Trophoblast cell (in vitro differentiated cells and primary cell): ENCODE results near the gene RHOT2.

ENCODE experiments used
- DNase-seq, 2 donors: peaks; one replicate each; pipeline ENCODE4 v3.0.0-alpha.2; 2016
- H2AFZ ChIP-seq: 2 replicates; pipeline ENCODE4 v1.6.1; 2013; ENCODE audit warnings: low read length, moderate library complexity, mild to moderate bottlenecking; ENCODE audit not compliant: insufficient read depth, poor library complexity
- H2AK5ac ChIP-seq: 2 replicates; pipeline ENCODE4 v1.6.1; 2013; ENCODE audit warnings: mild to moderate bottlenecking, low read length
- H2BK120ac ChIP-seq: 2 replicates; pipeline ENCODE4 v1.6.1; 2013; ENCODE audit warnings: low read length, mild to moderate bottlenecking, moderate library complexity; ENCODE audit not compliant: insufficient read depth, poor library complexity
- H2BK12ac ChIP-seq: 2 replicates; pipeline ENCODE4 v1.6.1; 2013; ENCODE audit warnings: mild to moderate bottlenecking, low read length, moderate library complexity
- H2BK5ac ChIP-seq: 2 replicates; pipeline ENCODE4 v1.6.1; 2013; ENCODE audit warnings: low read length, low read depth, moderate library complexity, mild to moderate bottlenecking; ENCODE audit not compliant: poor library complexity
- H3K14ac ChIP-seq: 2 replicates; pipeline ENCODE4 v1.6.1; 2013; ENCODE audit warnings: mild to moderate bottlenecking, low read length
- H3K18ac ChIP-seq: 2 replicates; pipeline ENCODE4 v1.6.1; 2013; ENCODE audit warnings: mild to moderate bottlenecking, low read length
- H3K23ac ChIP-seq: 2 replicates; pipeline ENCODE4 v1.6.1; 2013; ENCODE audit warnings: low read length
- H3K27ac ChIP-seq: 2 replicates; pipeline ENCODE4 v1.5.1; 2013; ENCODE audit warnings: low read depth, mild to moderate bottlenecking, inconsistent platforms, low read length, moderate library complexity
- H3K27me3 ChIP-seq: 2 replicates; pipeline ENCODE4 v1.6.1; 2013; ENCODE audit warnings: inconsistent platforms, mild to moderate bottlenecking, low read length, moderate library complexity; ENCODE audit not compliant: insufficient read depth
- H3K36me3 ChIP-seq, 2 experiments: 1 replicate in 1 of 2; 2 replicates in 1 of 2; pipeline ENCODE4 v1.6.1; 2013; ENCODE audit warnings: low read length in 2 of 2, mild to moderate bottlenecking in 2 of 2, moderate library complexity in 1 of 2; ENCODE audit not compliant: insufficient read depth in 2 of 2, control insufficient read depth in 1 of 2
- H3K4ac ChIP-seq: 2 replicates; pipeline ENCODE4 v1.6.1; 2013; ENCODE audit warnings: low read depth, mild to moderate bottlenecking, low read length, moderate library complexity
- H3K4me1 ChIP-seq, 2 experiments: 1 replicate in 1 of 2; 2 replicates in 1 of 2; pipeline ENCODE4 v1.6.1; 2013; ENCODE audit warnings: low read length in 2 of 2, mild to moderate bottlenecking in 2 of 2, moderate library complexity in 1 of 2; ENCODE audit not compliant: insufficient read depth in 2 of 2, control insufficient read depth in 1 of 2
- H3K4me2 ChIP-seq: 2 replicates; pipeline ENCODE4 v1.6.1; 2013; ENCODE audit warnings: inconsistent platforms, mild to moderate bottlenecking, low read length, moderate library complexity
- H3K4me3 ChIP-seq: 2 replicates; pipeline ENCODE4 v1.5.1; 2013; ENCODE audit warnings: mild to moderate bottlenecking, low read depth, low read length, inconsistent platforms
- H3K79me1 ChIP-seq: one replicate; pipeline ENCODE4 v1.6.1; 2013; ENCODE audit warnings: low read length
- H3K79me2 ChIP-seq: 2 replicates; pipeline ENCODE4 v1.6.1; 2013; ENCODE audit warnings: low read length, mild to moderate bottlenecking; ENCODE audit not compliant: control insufficient read depth, insufficient read depth, poor library complexity
- H3K9ac ChIP-seq: 2 replicates; pipeline ENCODE4 v1.6.1; 2013; ENCODE audit warnings: mild to moderate bottlenecking, low read length
- H3K9me3 ChIP-seq: 2 replicates; pipeline ENCODE4 v1.6.1; 2013; ENCODE audit warnings: low read depth, mild to moderate bottlenecking, control low read depth, inconsistent platforms, low read length; ENCODE audit not compliant: insufficient read depth
- H4K12ac ChIP-seq: 2 replicates; pipeline ENCODE4 v1.6.1; 2013; ENCODE audit warnings: low read depth, mild to moderate bottlenecking, low read length, moderate library complexity
- H4K8ac ChIP-seq: 2 replicates; pipeline ENCODE4 v1.6.1; 2013; ENCODE audit warnings: low read depth, mild to moderate bottlenecking, low read length, moderate library complexity
- H4K91ac ChIP-seq: one replicate; pipeline ENCODE4 v1.6.1; 2013; ENCODE audit warnings: low read depth, mild to moderate bottlenecking, low read length, moderate library complexity
- WGBS: extraction: QIAGEN DNeasy Blood & Tissue Kit; methylation state at CpG from one replicate; pipeline ENCODE4 v1.1.7; 2013; ENCODE audit warnings: missing lambda C conversion rate; ENCODE audit not compliant: insufficient read length, insufficient coverage; ENCODE audit errors: extremely low coverage; 5-methylcytosine and 5-hydroxymethylcytosine counted together

Gene RHOT2

GRCh38 chr16:670485-671352 lies 2.8 kb downstream of the RHOT2 start:
- Histone ChIP-seq H3K9me3 (no peaks in the 10 kb centered on the region), H4K8ac (no peak overlapping the region), H3K36me3 (peaks cover 54 to 56% of the 10 kb centered on the region in 2 experiments), H2AK5ac (no peak overlapping the region), H3K18ac (no peak overlapping the region), H4K12ac (no peak overlapping the region), H3K4me3 (no peak overlapping the region), H3K4me1 (peaks cover 13 to 15% of the 10 kb centered on the region in 2 experiments), H2BK12ac (no peak overlapping the region), H3K9ac (no peak overlapping the region), H3K23ac (no peak overlapping the region), H3K14ac (no peak overlapping the region), H3K4me2 (no peak overlapping the region), H3K27me3 (peaks cover 3% of the 10 kb centered on the region), H3K79me1 (peaks cover 5% of the 10 kb centered on the region), H2BK5ac (no peak overlapping the region), H2AFZ (no peak overlapping the region), H3K4ac (no peak overlapping the region), H3K79me2 (peaks cover 8% of the 10 kb centered on the region), H2BK120ac (no peak overlapping the region), H3K27ac (no peak overlapping the region), H4K91ac (no peak overlapping the region)
- DNase-seq = no peak
- no CpG with 5 or more reads among the region's 52 CpGs for WGBS

- H2BK5ac ChIP-seq = no peak overlapping the region
- no peak overlapping the region for H2BK12ac ChIP-seq
- H2AK5ac ChIP-seq = no peak overlapping the region
- peaks cover 54 to 56% of the 10 kb centered on the region in 2 experiments for H3K36me3 ChIP-seq
- no peak overlapping the region for H2BK120ac ChIP-seq
- H3K4me3 ChIP-seq = no peak overlapping the region
- H3K9ac ChIP-seq = no peak overlapping the region
- no peak overlapping the region for H3K27ac ChIP-seq
- no peak overlapping the region for H3K4me2 ChIP-seq
- H3K79me2 ChIP-seq = peaks cover 8% of the 10 kb centered on the region
- no peak overlapping the region for H4K8ac ChIP-seq
- no peak overlapping the region for H3K23ac ChIP-seq
- H3K27me3 ChIP-seq = peaks cover 3% of the 10 kb centered on the region
- no peak overlapping the region for H3K4ac ChIP-seq
- peaks cover 13 to 15% of the 10 kb centered on the region in 2 experiments for H3K4me1 ChIP-seq
- no CpG with 5 or more reads among the region's 40 CpGs for WGBS
- H4K91ac ChIP-seq = no peak overlapping the region
- no peak overlapping the region for H2AFZ ChIP-seq
- peaks cover 5% of the 10 kb centered on the region for H3K79me1 ChIP-seq
- H4K12ac ChIP-seq = no peak overlapping the region
- H3K14ac ChIP-seq = no peak overlapping the region
- no peak for DNase-seq
- H3K18ac ChIP-seq = no peak overlapping the region
- peaks cover 2% of the 10 kb centered on the region for H3K9me3 ChIP-seq
These were observed 3.6 kb downstream of the RHOT2 start for GRCh38 chr16:671353-672131.

DNA sequence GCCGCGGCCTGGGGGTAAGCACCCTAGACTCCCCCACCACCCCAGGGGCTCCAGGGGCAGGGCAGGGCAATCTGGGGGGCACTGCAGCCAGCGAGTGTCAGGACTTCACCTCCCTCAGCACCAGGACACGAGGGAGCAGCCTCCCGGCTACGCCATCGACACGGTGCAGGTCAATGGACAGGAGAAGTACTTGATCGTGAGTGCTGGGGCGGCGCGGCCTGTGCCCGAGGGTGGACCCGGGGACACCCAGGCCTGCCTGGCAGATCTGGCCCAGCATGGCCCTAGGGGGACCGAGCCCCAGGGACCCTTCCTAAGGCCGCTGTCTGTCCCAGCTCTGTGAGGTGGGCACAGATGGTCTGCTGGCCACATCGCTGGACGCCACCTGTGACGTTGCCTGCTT lies 4.4 kb downstream of the RHOT2 start:
- Histone ChIP-seq H3K27me3 (peaks cover 3% of the 10 kb centered on the region), H3K14ac (no peak overlapping the region), H4K91ac (no peak overlapping the region), H3K4ac (no peak overlapping the region), H3K79me2 (peaks cover 8% of the 10 kb centered on the region), H3K36me3 (peaks cover 54 to 56% of the 10 kb centered on the region in 2 experiments), H2BK12ac (no peak overlapping the region), H2BK120ac (no peak overlapping the region), H3K9me3 (peaks cover 2% of the 10 kb centered on the region), H2AFZ (no peak overlapping the region), H3K4me3 (no peak overlapping the region), H2BK5ac (no peak overlapping the region), H3K23ac (no peak overlapping the region), H3K4me2 (no peak overlapping the region), H2AK5ac (no peak overlapping the region), H3K27ac (no peak overlapping the region), H3K18ac (no peak overlapping the region), H3K79me1 (peaks cover 5% of the 10 kb centered on the region), H4K12ac (no peak overlapping the region), H4K8ac (no peak overlapping the region), H3K4me1 (peaks cover 13 to 15% of the 10 kb centered on the region in 2 experiments), H3K9ac (no peak overlapping the region)
- no peak for DNase-seq
- no CpG with 5 or more reads among the region's 19 CpGs for WGBS

- no CpG with 5 or more reads among the region's 21 CpGs for WGBS
- H3K4ac ChIP-seq = no peak overlapping the region
These were observed 4.9 kb downstream of the RHOT2 start for GRCh38 chr16:672851-673250.

More at GRCh38 chr16:672851-673250, 4.9 kb downstream of the RHOT2 start:
- no peak overlapping the region for H3K4me3 ChIP-seq
- peaks cover 13 to 15% of the 10 kb centered on the region in 2 experiments for H3K4me1 ChIP-seq
- H3K79me2 ChIP-seq = peaks cover 8% of the 10 kb centered on the region
- no peak overlapping the region for H2AK5ac ChIP-seq
- no peak overlapping the region for H2AFZ ChIP-seq
- H3K18ac ChIP-seq = no peak overlapping the region
- H4K8ac ChIP-seq = no peak overlapping the region
- no peak overlapping the region for H3K27ac ChIP-seq
- H4K12ac ChIP-seq = no peak overlapping the region
- no peak overlapping the region for H3K9ac ChIP-seq
- H3K36me3 ChIP-seq = peaks cover 54 to 56% of the 10 kb centered on the region in 2 experiments
- H3K4me2 ChIP-seq = no peak overlapping the region
- H3K27me3 ChIP-seq = peaks cover 3% of the 10 kb centered on the region
- H4K91ac ChIP-seq = no peak overlapping the region
- DNase-seq = no peak
- no peak overlapping the region for H2BK12ac ChIP-seq
- H3K79me1 ChIP-seq = peaks cover 5% of the 10 kb centered on the region
- H2BK120ac ChIP-seq = no peak overlapping the region
- H3K14ac ChIP-seq = no peak overlapping the region
- H2BK5ac ChIP-seq = no peak overlapping the region
- H3K9me3 ChIP-seq = peaks cover 2% of the 10 kb centered on the region
- H3K23ac ChIP-seq = no peak overlapping the region
